GM23248 (cell line): Measurements from ENCODE around the gene C16orf95. TPM values are rescaled to one million over a fixed set of nuclear protein-coding genes. Genes with fewer than 3 reads are reported as not detected.

Source experiments
- DNase-seq: peaks from one replicate; pipeline ENCODE4 v3.0.0-alpha.2; 2015
- H2AFZ ChIP-seq: fragments of 200-600 bp; sonication (generic); 2 replicates; pipeline ENCODE4 v1.6.1; 2016; ENCODE audit warnings: antibody characterized with exemption
- H3F3A ChIP-seq: fragments of 200-600 bp; sonication (generic); 2 replicates; pipeline ENCODE4 v1.6.1; 2016; ENCODE audit warnings: mild to moderate bottlenecking, antibody characterized with exemption, mixed run types; ENCODE audit not compliant: insufficient read depth
- H3K27ac ChIP-seq: fragments of 200-600 bp; sonication (generic); 2 replicates; pipeline ENCODE4 v1.5.1; 2016; ENCODE audit warnings: mild to moderate bottlenecking
- H3K27me3 ChIP-seq: fragments of 200-600 bp; sonication (generic); replicated peaks from 2 replicates; pipeline ENCODE4 v1.6.1; 2016; ENCODE audit warnings: mild to moderate bottlenecking; ENCODE audit not compliant: insufficient read depth
- H3K36me3 ChIP-seq: fragments of 200-600 bp; sonication (generic); 2 replicates; pipeline ENCODE4 v1.6.1; 2016; ENCODE audit warnings: low read depth, mild to moderate bottlenecking
- H3K4me1 ChIP-seq: fragments of 200-600 bp; sonication (generic); 2 replicates; pipeline ENCODE4 v1.6.1; 2016; ENCODE audit warnings: mild to moderate bottlenecking; ENCODE audit not compliant: insufficient read depth
- H3K4me2 ChIP-seq: fragments of 200-600 bp; sonication (generic); one replicate; pipeline ENCODE4 v1.6.1; 2016; ENCODE audit warnings: mild to moderate bottlenecking; ENCODE audit not compliant: unreplicated experiment
- H3K4me3 ChIP-seq: fragments of 200-600 bp; sonication (generic); 2 replicates; pipeline ENCODE4 v1.5.1; 2016; ENCODE audit warnings: mild to moderate bottlenecking
- H3K79me2 ChIP-seq: fragments of 200-600 bp; sonication (generic); 2 replicates; pipeline ENCODE4 v1.6.1; 2016; ENCODE audit warnings: mild to moderate bottlenecking; ENCODE audit not compliant: insufficient read depth
- H3K9ac ChIP-seq: fragments of 200-600 bp; sonication (generic); 2 replicates; pipeline ENCODE4 v1.6.1; 2016; ENCODE audit warnings: mild to moderate bottlenecking
- H3K9me2 ChIP-seq: fragments of 200-600 bp; sonication (generic); 2 replicates; pipeline ENCODE4 v1.6.1; 2016; ENCODE audit warnings: mixed run types, mild to moderate bottlenecking, moderate library complexity; ENCODE audit not compliant: insufficient read depth
- H3K9me3 ChIP-seq: fragments of 200-600 bp; sonication (generic); one replicate; pipeline ENCODE4 v1.6.1; 2017; ENCODE audit warnings: low read depth
- H4K20me1 ChIP-seq: fragments of 200-600 bp; sonication (generic); 2 replicates; pipeline ENCODE4 v1.6.0; 2016; ENCODE audit not compliant: insufficient read depth
- EZH2 ChIP-seq: fragments of 200-600 bp; sonication (generic); IDR thresholded peaks from 2 replicates; pipeline ENCODE4 v1.6.1; 2018; ENCODE audit warnings: antibody characterized with exemption, mild to moderate bottlenecking; ENCODE audit not compliant: insufficient read depth, poor library complexity, severe bottlenecking
- EZH2phosphoT487 ChIP-seq: fragments of 200-600 bp; sonication (generic); IDR thresholded peaks from 2 replicates; pipeline ENCODE4 v1.6.1; 2018; ENCODE audit warnings: antibody characterized with exemption, moderate library complexity, mild to moderate bottlenecking, low read depth; ENCODE audit not compliant: insufficient read depth
- WGBS, 2 experiments: methylation state at CpG; one replicate each; pipeline ENCODE4 v1.1.6; 2015 to 2017; ENCODE audit warnings: low lambda C conversion rate in 2 of 2, low coverage in 1 of 2; ENCODE audit errors: missing lambda C conversion rate in 2 of 2; 5-methylcytosine and 5-hydroxymethylcytosine counted together
- in situ Hi-C: fragments of 300-500 bp; cut with MboI; formaldehyde crosslinking; loops from 2 replicates; pipeline ENCODE4 v1.15.0; 2020
- polyA plus RNA-seq: library from polyadenylated mRNA; unstranded; fragments of >200 nt; fragmentation: Nextera tagmentation; extraction: Ambion mirVana; gene quantifications from 2 replicates; pipeline ENCODE4 v1.2.1, GENCODE V29; 2016
- total RNA-seq: library from RNA; depleted of rRNA; stranded (reverse); fragments of >200 nt; shearing (Covaris generic); gene quantifications from 2 replicates; pipeline ENCODE4 v1.2.3, GENCODE V29; 2014

The C16orf95 gene
- total and polyA plus RNA-seq, 2 experiments from 2014 or later = 5.1 to 9.2 TPM

DNA sequence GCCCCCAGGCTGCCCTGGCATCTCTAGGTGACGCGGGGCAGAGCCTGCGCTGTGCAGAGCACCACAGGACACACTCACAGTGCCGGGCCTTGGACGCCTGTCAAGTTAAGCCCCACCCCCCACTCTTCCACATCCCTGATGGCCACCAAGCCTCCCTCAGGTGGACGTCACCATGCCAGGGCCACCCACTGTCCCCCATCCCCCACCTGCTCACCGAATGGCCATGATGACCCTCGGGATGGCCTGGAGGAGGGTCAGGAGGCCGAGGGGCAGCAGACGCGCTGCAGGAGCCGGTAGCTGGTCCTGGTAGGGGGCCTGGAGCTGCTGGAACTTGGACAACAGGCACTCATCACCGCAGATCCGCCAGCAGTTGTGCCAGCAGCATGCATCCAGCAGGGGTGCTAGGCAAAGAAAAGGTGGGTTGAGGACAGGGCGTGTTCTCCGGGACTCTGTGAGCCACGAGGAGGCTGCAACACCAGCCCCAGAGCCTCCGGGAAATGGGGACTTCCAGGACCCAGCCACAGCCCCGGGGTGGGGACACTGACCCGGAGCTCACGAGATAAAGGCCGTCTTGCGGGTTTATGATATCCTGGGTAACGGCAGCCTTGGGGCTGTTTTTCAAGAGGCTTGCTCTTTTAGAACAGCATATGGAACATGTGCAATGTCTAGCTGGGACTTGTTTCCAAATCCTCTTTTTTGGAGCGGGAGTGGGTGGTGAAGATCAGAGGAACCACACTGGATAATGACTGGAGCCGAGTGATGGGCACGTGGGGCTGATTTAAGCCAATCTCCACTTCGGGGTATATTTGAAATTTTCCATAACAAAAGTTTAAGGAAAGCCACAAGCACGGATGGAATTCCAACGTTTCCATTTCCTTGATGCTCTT lies 11.4 kb downstream of the C16orf95 start:
- Histone ChIP-seq H3K9me2 (no peaks in the 10 kb centered on the region), H3K4me3 (no peak overlapping the region), H3K4me2 (no peak overlapping the region), H2AFZ (peak overlapping the region; percentile 55; the same call in 1 of the 2 replicates), H3K9me3 (no peaks in the 10 kb centered on the region), H4K20me1 (no peaks in the 10 kb centered on the region), H3K4me1 (no peaks in the 10 kb centered on the region), H3K9ac (no peak overlapping the region), H3K27ac (no peak overlapping the region), H3K27me3 (no peaks in the 10 kb centered on the region), H3F3A (no peaks in the 10 kb centered on the region), H3K79me2 (no peaks in the 10 kb centered on the region), H3K36me3 (no peaks in the 10 kb centered on the region)
- TF ChIP-seq EZH2 (no peak), EZH2phosphoT487 (no peak)
- WGBS, 2 experiments = 56 to 63% methylated on average over 23 to 29 of the region's 30 CpGs
- DNase-seq = peak; percentile 35
- in situ Hi-C loops = no loop called here

DNA sequence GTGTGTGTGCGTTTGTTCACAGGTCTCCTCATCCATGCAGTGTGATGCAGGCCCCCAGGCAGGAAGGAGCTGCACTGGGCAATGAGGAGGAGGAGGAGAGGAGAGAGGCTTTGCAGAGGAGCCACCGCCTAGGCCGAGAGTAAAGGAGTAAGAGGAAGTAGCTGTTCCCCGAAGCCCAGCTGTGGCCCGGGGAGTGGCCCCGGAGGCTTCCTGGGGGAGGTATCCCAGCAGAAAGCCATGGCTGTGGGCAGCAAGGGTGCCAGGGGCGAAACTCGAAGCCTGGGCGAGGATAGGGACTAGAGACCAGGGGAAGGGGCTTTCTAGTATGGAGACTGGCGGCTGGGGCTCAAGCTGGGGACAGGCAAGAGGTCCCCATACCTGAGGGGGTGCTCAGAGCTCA lies 12.2 kb downstream of the C16orf95 start:
- Histone ChIP-seq H3K4me1 (no peaks in the 10 kb centered on the region), H3K4me3 (no peak overlapping the region), H3K27ac (no peak overlapping the region), H3K9me2 (no peaks in the 10 kb centered on the region), H4K20me1 (no peaks in the 10 kb centered on the region), H3K9ac (no peak overlapping the region), H3K9me3 (no peaks in the 10 kb centered on the region), H3F3A (no peaks in the 10 kb centered on the region), H2AFZ (no peak overlapping the region), H3K79me2 (no peaks in the 10 kb centered on the region), H3K36me3 (no peaks in the 10 kb centered on the region), H3K4me2 (no peak overlapping the region), H3K27me3 (no peaks in the 10 kb centered on the region)
- 86 to 91% methylated on average over 10 of the region's 10 CpGs for WGBS, 2 experiments
- no peak for TF ChIP-seq EZH2phosphoT487
- no peak for TF ChIP-seq EZH2
- in situ Hi-C loops = no loop called here
- no peak for DNase-seq

DNA sequence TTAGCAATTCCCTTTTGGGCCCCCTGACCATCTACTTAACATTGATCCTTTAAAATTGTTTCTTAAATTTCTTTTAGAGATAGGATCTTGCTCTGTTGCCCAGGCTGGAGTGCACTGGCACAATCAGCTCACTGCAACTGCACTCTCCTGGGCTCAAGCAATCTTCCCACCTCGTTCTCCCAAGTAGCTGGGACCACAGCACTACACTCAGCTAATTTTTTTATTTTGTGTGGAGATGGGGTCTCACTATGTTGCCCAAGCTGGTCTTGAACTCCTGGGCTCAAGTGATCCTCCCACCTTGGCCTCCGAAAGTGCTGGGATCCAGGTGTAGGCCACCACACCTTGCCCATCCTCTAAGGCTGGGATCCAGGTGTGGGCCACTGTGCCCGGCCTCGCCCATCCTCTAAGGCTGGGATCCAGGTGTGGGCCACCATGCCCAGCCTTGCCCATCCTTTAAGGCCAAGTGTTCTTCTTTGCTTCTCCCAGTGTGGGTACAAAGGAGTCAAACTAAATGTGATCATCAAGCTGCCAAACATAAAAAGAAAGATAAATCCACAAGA lies 13.2 kb downstream of the C16orf95 start:
- H3K27ac ChIP-seq = no peak overlapping the region
- TF ChIP-seq EZH2 = no peak
- no peak for TF ChIP-seq EZH2phosphoT487
- H3K9me2 ChIP-seq = no peaks in the 10 kb centered on the region
- H3K4me1 ChIP-seq = no peaks in the 10 kb centered on the region
- in situ Hi-C loops = no loop called here
- no peaks in the 10 kb centered on the region for H3F3A ChIP-seq
- H3K9ac ChIP-seq = no peak overlapping the region
- H2AFZ ChIP-seq = no peak overlapping the region
- H4K20me1 ChIP-seq = no peaks in the 10 kb centered on the region
- 84 to 86% methylated on average over 4 of the region's 4 CpGs for WGBS, 2 experiments
- H3K4me2 ChIP-seq = no peak overlapping the region
- no peak for DNase-seq
- no peaks in the 10 kb centered on the region for H3K36me3 ChIP-seq
- no peaks in the 10 kb centered on the region for H3K79me2 ChIP-seq
- H3K4me3 ChIP-seq = no peak overlapping the region
- H3K27me3 ChIP-seq = no peaks in the 10 kb centered on the region
- H3K9me3 ChIP-seq = no peaks in the 10 kb centered on the region

DNA sequence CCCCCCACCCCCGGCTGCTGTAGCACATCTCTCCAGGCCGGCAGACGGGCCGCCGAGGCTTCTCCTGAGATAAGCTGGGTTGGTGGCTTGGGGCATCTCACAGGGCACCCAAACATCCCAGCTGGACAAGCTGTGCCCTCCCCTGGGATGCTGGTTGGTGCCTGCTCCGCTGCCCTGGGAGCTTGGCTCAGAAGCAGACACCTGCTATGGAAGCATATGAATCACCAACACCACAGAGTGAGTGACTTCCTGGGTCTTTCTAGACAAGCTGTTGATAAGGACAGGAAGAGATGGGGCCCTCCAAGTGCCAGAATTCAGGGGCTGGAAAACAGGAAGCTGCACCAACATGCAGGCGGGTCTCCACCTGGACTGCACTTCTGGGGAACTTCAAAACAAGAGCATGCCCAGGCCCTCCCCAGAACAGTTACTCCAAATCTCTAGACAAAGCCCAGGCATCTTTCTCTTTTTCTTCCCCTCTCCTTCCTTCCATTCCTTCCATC lies 13.7 kb downstream of the C16orf95 start:
- Histone ChIP-seq H3K9ac (no peak overlapping the region), H3K36me3 (no peaks in the 10 kb centered on the region), H4K20me1 (no peaks in the 10 kb centered on the region), H3K4me3 (no peak overlapping the region), H3K79me2 (no peaks in the 10 kb centered on the region), H3K9me2 (no peaks in the 10 kb centered on the region), H3K4me2 (no peak overlapping the region), H3K27ac (no peak overlapping the region), H3K27me3 (no peaks in the 10 kb centered on the region), H3F3A (no peaks in the 10 kb centered on the region), H3K9me3 (no peaks in the 10 kb centered on the region), H3K4me1 (no peaks in the 10 kb centered on the region), H2AFZ (no peak overlapping the region)
- in situ Hi-C loops = no loop called here
- no peak for DNase-seq
- TF ChIP-seq EZH2phosphoT487 (no peak), EZH2 (no peak)
- 90 to 94% methylated on average over 2 to 7 of the region's 7 CpGs for WGBS, 2 experiments
